NCI-H1048 (cell line): ENCODE results near the gene MRTFB.

ENCODE experiments used
- DNase-seq: peaks from one replicate; lab custom pipeline; 2025; lab: John Stamatoyannopoulos, UW

MRTFB gene

GRCh38 chr16:14062261-14062660, 8.9 kb upstream of the MRTFB start:
- no peak for DNase-seq

DNA sequence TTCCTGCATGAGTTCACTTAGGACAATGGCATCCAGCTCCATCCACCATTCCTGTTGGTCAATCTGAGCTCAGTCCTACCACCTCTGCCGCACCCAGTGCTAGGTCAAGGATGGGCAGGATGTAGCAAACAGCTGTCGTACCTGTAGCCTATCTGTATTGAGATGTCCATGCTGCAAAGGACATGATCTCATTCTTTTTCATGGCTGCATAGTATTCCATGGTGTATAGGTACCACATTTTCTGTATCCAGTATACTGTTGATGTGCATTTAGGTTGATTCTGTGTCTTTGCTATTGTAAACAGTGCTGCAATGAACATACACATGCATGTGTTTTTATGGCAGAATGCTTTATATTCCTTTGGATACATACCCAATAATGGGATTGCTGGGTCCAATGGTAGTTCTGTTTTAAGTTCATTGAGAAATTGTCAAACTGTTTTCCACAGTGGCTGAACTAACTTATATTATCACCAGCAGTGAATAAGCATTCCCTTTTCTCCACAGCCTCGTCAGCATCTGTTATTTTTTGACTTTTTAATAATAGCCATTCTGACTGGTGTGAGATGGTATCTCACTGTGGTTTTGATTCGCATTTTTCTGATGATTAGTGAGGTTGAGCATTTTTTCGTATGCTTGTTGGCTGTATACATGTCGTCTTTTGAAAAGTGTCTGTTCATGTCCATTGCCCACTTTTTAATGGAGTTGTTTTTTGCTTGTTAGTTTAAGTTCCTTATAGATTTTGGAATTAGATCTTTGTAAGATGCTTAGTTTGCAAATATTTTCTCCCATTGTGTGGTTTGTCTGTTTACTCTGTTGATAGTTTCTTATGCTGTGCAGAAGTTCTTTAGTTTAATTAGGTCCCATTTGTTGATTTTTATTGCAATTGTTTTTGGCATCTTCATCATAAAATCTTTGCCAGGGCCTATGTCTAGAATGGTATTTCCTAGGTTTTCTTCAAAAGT, 7.2 kb upstream of the MRTFB start:
- no peak for DNase-seq

DNA sequence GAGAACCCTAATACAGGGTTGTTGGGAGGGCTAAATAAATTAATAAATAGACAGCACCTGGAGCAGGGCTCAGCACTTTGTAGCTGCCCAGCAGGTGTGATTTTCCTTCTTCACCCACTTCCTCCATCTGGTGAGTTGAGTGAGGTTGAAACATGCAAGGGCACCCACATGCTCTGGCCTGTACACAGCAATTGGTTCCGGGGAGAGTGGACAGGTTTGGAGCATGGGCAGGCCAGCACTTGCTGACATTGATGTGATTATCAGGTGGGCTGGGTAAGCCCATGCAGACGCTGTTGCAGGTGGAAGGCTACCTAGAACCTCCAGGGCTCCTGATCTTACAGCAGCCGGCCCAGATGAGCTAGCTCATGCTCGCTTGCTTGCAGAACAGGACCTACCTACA, 1.3 kb upstream of the MRTFB start:
- no peak for DNase-seq

GRCh38 chr16:14070555-14070876, 603 bp upstream of the MRTFB start:
- DNase-seq: no peak

GRCh38 chr16:14071576-14072271, 605 bp downstream of the MRTFB start:
- DNase-seq: no peak

DNA sequence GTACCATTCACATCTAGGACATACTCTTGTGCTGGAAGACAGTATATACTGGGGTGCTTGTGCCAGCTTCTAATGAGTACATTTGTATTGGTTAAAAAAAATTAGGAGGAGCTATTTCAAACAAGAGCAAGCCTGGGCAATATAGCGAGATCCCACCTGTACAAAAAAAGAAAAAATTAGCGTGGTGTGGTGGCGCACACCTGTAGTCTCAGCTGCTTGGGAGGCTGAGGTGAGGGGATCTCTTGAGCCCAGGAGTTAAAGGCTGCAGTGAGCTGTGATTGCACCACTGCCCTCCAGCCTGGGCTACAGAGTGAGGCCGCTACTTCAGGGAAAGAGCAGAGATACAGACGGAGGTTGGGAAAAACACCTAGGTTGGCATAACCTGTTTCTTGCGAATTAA, 1.2 kb downstream of the MRTFB start:
- DNase-seq: no peak

DNA sequence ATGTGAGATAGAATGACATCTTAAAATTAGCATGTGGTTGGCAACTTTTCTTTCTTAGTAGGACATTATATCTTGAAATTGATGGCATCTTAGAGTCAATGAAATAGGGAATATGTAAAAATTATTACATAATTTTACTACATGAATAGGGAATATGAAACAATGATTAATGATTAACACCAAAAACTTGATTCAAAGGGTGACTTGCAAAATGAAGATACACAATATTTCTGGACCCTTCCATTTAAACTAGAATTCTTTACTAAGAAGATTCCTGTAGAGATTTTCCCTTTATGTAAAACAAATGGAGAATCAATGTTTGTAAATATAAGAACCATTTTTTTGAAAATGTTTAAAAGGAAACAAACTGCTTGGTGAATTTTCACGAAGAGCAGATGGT, 3.4 kb downstream of the MRTFB start:
- DNase-seq: no peak

GRCh38 chr16:14077918-14078317, 6.8 kb downstream of the MRTFB start:
- DNase-seq: no peak

- no peak for DNase-seq
Observed at GRCh38 chr16:14086477-14086876, 15.4 kb downstream of the MRTFB start.

- no peak for DNase-seq
Observed at GRCh38 chr16:14087181-14087580, 16.1 kb downstream of the MRTFB start.

DNA sequence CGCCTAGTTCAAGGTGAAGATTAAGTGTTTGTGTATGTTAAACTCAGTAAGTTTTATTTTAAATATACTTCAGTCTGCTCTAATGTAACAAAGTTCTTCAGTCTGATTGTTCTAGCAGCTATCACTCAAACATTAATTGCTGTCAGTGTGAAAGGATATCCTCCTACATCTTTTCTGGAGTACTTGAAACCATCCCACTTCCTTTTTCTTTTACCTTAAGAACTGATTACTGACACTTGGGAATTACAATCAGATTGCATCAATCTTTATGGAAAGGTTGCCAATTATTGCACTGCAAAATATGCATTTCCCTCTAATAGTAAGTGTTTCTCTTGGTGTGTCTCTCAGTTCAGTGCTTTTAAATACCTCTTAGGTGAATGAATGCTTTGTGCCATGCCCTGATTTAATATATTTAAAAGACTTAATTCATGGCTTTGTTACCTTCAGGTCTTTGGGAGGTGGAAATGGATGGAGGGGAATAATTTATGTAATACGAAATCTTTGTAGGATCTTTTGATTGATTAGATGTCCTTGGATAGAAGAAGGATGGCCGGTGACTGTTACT, 16.6 kb downstream of the MRTFB start:
- DNase-seq: no peak

DNA sequence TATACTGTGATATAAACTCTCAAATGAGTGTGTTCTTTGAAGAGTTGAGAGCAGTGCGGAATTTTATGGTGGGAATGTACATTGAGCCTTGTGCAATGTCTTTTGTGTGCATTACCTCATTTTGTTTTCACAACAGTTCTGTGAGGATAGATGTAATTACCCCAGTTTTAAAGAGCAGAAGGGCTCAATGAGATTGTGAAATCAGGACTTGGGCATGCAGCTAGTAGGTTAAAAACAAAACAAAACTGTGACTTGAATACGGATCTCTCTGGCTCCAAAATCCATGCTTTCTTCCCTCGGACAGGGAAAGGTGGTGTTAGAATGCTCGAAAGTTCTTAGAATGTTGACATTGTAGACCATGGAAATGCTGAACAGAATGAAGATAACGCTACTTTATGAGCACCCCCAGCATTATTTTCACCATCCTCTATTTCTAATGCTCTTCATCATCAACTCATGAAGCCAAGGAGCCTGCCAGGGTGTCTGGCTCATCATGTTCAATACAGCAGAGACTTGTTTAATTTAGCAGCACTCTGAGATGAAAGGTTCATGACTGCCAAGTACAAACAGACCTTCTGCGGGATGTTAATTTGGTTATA, 17.1 kb downstream of the MRTFB start:
- DNase-seq: no peak

DNA sequence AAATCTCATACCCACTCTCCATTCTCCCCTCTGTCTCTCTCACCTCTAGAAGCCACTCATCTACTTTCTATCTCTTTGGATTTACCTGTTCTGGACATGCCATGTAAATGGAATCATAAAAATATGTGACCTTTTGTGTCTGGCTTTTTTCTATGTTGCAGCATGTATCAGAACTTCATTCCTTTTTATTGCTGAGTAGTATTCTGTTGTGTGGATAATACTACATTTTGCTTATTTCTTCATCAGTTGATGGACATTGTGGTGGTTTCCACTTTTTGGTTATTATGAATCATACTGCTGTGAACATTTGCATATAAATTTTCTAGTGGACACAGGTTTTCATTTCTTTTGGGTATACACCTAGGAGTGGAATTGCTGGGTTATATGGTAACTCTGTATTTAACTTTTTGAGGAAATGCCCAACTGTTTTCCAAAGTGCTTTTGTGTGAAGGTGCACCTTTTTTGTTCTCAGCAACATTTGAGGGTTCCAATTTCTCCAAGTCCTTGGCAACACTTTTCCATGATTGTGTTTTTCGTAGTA, 18.2 kb downstream of the MRTFB start:
- no peak for DNase-seq

DNA sequence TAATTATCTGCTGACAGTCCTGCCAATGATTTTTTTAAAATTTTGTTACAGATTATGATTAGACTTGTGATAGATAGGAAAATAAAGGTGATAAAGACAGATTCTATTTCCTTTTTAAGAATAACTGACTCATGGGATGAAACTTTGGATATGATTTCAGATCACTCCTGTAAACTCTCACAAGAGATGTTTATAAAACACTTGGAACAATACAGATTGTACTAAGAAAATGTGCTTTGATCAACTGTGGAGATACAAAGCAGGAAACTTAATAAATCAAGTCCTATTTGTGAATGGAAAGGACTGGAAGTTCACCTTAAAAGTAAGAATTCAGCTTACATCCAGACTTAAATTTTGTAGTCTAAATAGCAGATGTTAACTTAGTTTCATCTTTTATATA, 21.4 kb downstream of the MRTFB start:
- no peak for DNase-seq

- no peak for DNase-seq
Observed at GRCh38 chr16:14095883-14096551, 24.9 kb downstream of the MRTFB start.

DNA sequence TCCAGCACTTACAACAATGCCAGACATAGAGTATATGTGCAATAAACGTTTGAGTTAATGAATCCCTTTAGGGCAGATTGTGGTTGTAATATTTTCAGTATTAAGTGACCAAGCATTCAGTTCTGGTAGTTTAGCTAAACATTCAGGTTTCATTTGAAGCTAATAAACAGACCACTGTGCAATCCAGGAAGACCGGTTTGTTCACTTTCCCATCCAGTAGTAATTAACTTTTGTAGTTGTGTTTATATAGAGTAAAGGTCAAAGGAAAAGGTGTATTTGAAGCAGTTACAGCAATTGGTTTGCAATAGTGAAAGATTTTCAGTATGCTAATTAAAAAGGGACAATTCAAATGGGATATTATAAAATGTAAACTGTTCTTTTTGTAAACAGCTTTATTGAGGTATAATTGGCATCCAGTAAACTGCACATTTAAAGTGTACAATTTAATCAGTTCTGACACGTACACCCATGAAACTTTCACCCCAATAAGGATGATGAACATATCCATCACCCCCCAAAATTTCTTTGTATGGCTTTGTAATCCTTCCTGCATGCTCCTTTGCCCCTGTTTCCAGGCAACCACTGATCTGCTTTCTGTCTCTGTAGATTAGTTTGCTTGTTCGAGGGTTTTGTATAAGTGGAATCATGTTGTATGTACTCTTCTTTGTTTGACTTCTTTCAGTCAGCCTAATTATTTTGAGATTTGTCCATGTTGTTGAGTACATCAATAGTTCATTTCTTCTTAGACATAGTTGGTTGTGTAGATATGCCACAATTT, 26.3 kb downstream of the MRTFB start:
- DNase-seq: peak; percentile 42

DNA sequence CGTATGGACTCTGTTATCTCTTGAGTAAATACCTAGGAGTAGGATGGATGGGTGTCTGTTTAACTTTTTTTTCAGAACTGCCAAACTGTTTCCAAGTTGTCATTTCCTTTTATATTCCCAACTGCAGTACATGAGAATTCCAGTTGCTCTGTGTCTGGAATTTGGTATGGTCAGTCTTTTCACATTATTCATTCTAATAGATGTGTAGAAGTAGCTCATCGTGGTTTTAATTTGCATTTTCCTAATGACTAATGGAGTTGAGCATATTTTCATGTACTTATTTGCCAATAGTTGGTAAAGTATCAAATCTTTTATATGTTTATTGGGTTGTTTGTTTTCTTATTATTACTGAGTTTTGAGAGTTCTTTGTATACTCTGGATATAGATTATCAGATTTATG, 27.0 kb downstream of the MRTFB start:
- no peak for DNase-seq

- DNase-seq: no peak
Observed at GRCh38 chr16:14100825-14101224, 29.7 kb downstream of the MRTFB start.

- no peak for DNase-seq
Observed at GRCh38 chr16:14101415-14101814, 30.3 kb downstream of the MRTFB start.

DNA sequence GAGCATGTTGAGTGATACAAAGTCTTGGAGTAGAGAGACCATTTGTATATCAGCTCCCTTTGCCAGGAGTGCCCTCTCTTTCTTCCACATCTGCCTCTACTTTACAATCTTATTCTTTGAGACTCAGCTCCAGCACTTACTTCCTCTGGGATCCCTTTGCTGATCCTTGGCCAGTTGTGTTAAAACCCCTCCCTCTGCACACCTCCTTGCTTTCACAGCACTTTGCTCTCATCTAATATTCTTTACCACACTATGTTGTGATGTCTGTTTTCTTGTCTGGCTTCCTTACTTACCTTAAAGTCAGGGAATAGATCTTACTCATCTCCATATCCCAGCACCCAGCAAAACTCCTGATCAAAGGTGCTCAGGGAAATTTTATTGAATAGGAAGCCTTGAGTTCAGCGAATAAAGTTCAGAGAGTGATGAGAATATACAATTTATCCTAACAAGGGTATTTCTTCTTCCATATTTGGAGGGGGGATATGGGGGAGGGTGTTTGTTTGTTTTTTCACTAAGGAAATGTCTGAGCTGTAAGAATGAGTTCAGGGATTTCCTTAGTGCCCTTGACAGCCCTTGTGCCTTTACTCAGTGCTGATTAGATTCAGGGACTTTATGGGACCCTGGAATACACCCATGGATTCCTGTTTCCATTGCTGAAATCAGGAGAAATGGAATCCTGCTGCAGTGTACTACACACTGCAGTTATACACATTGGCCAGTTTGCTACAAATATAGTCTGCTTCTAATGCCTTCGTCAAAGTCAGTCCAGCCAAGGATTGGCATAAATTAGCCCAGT, 32.0 kb downstream of the MRTFB start:
- no peak for DNase-seq
